HCEC 1CT (cell line): ENCODE data around the gene SPN.
A peak's percentile ranks its signal among the peaks of the same experiment; 100 is the strongest.
"Not testable (repeated sequence)": the region's sequence is repeated elsewhere in the genome, so short reads cannot be mapped to it uniquely, and the experiment has no call there.

Experiments
- DNase-seq: peaks from one replicate; pipeline ENCODE4 v3.0.0-alpha.2; 2017

The SPN gene

DNA sequence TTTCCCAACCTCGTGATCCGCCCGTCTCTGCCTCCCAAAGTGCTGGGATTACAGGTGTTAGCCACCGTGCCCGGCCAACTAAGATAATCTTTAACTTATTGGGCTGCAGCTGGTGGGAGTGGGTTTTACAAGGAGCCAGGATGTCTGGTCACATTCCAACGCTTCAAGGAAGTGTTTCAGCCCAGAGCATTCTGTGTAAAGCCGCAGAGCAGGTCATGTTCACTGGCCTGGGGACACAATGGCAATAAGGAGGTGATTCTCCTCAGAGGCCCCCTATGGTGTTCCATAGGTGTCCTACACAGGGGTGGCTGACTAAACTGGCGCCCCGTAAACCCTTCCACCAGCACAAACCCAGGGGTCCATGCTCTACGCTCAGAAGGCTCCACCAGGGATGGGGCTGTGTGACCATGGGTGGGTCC, 17.1 kb downstream of the SPN start:
- no peak for DNase-seq

DNA sequence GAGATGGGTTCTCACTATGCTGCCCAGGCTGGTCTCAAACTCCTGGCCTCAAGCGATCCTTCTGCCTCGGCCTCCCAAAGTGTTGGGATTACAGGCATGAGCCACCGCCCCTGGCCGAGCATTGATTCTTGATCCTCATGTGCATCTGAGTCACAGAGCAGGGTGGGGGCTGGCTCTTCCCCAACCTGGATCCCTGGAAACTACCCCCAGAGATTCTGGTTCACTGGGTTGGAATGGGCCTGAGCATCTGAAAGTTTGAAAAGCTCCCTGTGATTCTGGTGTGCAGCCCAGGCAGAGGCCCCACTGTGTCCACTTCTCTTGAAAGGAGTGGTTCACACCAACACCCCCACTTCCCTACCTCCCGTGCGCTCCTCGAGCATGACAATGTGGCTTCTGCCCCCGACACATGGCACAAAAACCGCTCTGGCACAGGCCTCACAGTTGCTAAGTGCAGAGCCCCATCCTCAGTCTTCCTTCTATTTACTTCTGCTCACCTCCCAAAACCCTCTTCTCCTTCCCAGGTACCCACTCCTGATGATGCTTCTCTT, 20.6 kb downstream of the SPN start:
- DNase-seq, result no peak

- DNase-seq, result no peak
These were observed 21.6 kb downstream of the SPN start for GRCh38 chr16:29684679-29685078.

DNA sequence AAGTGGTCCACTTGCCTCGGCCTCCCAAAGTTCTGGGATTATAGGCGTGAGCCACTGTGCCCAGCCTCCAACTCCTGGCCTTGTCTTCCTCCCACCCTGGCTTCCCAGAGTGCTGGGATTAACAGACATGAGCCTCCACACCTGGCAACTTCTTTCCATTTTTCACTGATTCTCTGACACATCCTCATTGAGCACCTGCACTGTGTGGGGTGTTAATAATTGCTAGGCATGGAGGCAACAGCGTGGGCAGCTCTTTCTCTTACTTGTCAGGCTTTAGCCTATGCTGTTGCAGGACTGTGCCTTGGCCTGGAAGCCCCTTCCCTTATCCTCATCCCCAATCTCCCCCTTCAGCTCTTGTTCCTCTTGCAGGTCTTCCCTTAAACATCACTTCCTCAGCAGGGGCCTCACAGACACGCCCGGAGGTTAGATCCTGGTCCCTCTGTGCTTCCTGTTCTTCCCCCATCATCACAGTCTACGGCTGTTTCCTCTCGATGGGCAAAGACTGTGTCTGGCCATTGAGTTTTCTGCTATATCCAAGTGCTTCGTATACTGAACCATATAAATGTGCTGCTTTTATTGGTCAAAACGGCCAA, 23.8 kb downstream of the SPN start:
- DNase-seq, result no peak

GRCh38 chr16:29687755-29688154, 24.7 kb downstream of the SPN start:
- DNase-seq, result no peak

DNA sequence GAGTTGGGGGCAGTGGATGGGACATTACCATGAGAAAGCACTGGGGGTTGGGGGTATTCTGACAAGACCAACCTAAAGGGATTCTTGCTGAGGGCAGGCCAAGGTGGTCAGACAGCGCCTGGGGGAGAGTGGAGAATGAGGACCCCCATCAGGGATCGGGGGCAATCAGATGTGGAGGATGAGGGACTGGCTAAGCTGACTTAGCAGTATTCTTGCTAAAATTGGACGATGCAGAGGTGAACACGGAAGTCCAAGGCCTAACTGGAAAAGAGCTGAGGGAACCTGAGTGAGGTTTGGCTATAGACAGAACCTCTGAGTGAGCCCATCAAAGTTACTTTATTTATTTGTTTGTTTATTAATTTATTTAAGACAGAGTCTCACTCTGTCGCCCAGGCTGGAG, 25.1 kb downstream of the SPN start:
- DNase-seq, result no peak

DNA sequence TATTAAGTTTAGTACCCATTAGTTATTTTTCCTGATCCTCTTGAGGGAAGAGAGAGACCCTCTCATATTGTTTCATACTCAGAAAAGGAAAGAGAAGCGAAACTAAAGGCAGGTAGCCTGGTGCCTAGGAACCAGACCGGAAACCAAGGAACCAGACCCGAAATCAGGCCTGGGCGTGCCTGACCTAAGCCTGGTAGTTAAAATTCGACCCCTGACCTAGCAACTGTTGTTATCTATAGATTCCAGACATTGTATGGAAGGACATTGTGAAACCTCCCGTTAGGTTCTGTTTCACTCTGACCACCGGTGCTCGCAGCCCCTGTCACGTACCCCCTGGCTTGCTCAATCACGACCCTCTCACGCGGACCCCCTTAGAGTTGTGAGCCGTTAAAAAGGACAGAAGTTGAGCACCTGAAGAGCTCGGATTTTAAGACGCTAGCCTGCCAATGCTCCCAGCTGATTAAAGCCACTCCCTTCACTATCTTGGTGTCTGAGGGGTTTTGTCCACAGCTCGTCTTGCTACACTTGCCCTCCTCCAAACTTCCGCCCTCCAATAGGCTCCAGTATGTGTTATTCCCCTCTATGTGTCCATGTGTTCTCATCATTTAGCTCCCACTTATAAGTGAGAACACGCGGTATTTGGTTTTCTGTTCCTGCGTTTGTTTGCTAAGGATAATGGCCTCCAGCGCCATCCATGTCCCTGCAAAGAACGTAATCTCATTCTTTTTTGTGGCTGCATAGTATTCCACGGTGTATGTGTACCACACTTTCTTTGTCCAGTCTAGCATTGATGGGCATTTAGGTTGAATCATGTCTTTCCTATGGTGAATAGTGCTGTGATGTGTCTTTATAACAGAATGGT, 26.7 kb downstream of the SPN start:
- DNase-seq, result not testable (repeated sequence)

GRCh38 chr16:29692606-29693005, 29.6 kb downstream of the SPN start:
- not testable (repeated sequence) for DNase-seq

DNA sequence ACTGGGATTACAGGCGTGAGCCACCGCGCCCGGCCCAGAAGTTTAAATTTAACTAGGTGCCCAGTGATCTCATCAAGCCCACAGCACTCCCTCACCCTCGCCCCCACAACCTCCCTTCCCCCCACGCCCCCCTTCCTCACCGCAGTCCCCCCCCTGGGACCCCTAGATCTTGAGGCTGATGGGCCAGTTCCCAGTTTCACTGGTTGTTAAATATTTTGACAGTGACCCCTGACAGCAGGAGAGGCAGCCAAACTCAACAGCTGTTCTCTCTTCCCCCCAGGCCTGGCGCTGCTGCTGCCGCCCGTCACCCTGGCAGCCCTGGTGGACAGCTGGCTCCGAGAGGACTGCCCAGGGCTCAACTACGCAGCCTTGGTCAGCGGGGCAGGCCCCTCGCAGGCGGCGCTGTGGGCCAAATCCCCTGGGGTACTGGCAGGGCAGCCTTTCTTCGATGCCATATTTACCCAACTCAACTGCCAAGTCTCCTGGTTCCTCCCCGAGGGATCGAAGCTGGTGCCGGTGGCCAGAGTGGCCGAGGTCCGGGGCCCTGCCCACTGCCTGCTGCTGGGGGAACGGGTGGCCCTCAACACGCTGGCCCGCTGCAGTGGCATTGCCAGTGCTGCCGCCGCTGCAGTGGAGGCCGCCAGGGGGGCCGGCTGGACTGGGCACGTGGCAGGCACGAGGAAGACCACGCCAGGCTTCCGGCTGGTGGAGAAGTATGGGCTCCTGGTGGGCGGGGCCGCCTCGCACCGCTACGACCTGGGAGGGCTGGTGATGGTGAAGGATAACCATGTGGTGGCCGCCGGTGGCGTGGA, 31.5 kb downstream of the SPN start:
- DNase-seq, result no peak

DNA sequence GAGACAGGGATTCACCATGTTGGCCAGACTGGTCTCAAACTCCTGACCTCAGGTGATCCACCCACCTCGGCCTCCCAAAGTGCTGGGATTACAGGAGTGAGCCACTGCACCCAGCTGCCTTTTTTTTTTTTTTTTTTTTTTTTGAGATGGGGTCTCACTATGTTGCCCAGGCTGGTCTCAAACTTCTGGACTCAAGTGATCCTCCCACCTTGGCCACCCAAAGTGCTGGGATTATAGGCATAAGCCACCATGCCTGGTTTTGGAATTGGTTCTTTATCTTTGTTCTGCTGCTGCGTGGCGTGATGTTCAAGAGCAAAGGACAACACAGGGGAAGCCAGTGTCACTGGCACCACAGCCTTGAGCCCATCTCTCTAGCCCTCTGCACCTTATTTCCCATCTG, 32.6 kb downstream of the SPN start:
- DNase-seq, result not testable (repeated sequence)

DNA sequence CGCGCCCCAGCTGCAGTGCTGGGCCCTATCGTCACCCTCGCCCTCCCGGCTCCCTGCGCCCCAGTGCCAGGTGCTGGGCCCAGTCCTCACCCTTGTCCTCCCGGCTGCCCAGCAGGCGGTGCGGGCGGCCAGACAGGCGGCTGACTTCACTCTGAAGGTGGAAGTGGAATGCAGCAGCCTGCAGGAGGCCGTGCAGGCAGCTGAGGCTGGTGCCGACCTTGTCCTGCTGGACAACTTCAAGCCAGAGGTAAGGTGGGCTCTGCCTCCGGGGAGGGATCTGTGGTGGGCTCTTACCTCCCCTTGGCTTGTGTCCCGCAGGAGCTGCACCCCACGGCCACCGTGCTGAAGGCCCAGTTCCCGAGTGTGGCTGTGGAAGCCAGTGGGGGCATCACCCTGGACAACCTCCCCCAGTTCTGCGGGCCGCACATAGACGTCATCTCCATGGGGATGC, 33.9 kb downstream of the SPN start:
- DNase-seq, result no peak

DNA sequence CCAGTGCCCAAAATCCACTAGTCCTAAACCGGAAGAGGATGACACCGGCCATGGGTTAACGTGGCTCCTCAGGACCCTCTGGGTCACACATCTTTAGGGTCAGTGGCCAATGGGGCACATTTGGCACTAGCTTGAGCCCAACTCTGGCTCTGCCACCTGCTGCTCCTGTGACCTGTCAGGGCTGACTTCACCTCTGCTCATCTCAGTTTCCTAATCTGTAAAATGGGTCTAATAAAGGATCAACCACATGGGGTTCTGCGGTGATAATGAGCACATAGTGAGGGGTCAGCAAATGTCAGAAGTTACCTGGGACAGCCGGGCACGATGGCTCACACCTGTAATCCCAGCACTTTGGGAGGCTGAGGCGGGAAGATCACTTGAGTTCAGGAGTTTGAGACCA, 34.3 kb downstream of the SPN start:
- no peak for DNase-seq

- DNase-seq, result no peak
These were observed 35.0 kb downstream of the SPN start for GRCh38 chr16:29698042-29698441.

DNA sequence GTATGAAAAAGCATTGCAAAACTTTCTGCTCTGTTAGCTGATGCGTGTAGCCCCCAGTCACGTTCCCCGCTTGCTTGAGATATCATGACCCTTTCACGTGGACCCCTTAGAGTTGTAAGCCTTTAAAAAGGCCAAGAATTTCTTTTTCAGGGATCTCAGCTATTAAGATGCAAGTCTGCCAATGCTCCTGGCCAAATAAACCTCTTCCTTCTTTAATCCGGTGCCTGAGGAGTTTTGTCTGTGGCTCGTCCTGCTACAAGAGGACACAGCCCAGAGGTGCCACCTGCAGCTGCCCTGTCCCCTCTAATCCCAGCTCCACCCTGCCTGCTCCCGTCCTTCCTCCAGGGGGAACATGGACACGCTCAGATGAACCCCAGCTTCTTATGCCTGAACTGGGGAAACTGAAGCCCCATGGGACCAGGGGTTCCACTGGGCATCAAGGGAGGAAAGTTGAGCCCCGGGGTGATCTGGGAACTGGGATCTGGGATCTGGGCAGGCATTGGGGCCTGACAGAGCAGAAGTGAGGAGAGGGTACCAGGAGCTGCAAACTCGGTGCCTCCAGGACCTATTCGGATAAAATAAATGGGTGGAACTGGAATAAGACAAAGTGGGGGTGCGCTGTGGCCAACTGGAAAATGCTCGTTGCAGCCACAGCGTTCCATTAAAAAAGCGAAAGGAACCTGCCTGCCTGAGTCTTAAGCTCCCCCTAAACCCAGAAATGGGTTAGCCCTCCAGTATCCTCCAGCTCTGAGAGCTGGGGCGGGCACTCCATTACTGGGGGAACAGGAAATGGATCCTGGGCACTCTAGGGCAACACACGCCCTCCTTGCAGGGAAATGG, 35.7 kb downstream of the SPN start:
- no peak for DNase-seq

- DNase-seq, result no peak
These were observed 36.5 kb downstream of the SPN start for GRCh38 chr16:29699324-29700219.

DNA sequence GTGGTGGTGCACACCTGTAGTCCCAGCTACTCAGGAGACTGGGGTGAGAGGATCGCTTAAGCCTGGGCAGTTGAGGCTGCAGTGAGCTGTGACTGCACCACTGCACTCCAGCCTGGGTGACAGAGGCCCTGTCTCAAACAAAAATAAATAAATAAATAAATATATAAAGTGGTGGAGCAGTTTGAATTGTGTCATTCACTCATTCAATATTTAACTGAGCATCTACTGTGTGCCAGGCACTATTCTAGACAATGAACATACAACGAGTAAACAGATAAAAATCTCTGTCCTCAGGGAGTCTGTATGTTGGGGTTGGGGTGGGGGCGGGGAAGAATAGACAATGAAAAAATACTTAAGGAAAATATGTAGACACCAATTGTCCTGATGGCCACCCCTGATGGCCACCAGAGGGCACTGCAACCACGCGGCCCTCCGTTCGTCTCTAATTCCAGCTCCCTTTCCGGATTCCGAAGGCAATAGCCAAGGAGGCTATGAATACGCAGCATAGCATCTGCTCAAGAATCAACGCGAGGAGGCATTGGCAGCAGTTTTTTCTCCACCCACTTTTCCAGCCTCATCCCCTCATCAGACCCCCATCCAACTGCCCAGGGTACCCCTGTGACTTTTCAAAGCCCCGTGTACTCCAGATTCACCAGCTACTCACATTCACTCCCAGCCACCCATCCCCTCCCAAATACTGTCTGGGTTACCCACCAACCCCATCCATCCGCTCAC, 37.4 kb downstream of the SPN start:
- DNase-seq, result peak; percentile 83

GRCh38 chr16:29701214-29701555, 38.1 kb downstream of the SPN start:
- DNase-seq, result no peak

DNA sequence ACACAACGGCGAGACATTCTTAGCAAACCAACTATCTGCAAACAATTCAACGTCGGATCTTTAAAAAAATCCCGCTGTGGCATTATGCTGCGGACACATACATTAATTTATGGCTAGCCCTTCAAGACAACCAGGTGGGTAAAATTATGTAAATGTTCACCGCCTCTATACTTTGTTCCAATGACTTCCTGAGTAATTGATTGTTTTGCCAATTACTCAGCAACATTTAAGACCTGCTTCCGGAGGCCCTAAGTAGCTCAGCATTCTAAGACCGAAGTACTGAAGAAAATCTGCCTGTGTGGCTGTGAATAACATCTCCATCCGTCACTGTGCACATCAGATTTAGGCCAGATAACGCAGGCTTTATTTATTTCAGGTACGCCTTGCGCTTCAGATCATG, 39.2 kb downstream of the SPN start:
- no peak for DNase-seq

DNA sequence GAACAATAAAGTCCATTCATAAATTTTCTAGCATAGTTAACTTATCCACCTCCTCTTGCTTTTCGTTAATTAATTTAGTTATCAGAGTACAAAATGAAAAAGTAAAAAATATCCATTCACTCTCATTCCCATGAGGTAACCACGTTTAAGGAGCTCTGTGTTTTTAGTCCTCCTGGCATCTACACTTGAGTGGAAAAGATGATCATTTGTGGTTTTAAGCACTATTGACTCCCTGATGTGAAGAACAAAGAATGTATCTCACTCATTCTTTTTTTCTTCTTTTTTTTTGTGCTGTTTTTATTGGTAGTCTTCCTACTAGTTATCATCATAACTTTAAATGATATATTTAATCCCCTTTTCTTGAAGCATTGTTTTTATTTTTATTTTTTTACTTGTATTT, 42.0 kb downstream of the SPN start:
- no peak for DNase-seq

- DNase-seq, result not testable (repeated sequence)
These were observed 44.1 kb downstream of the SPN start for GRCh38 chr16:29707160-29707559.
